Muscle layer of colon (tissue), 2 donors: ENCODE results near the gene RIMS4.

ENCODE experiments used
- H3K27ac ChIP-seq: one replicate; pipeline ENCODE4 v1.7.0; 2013; ENCODE audit warnings: low read depth, mild to moderate bottlenecking, low read length, moderate library complexity
- H3K27me3 ChIP-seq, 2 donors: one replicate each; pipeline ENCODE4 v1.7.0; 2013; ENCODE audit warnings: low read length in 2 of 2, mild to moderate bottlenecking in 2 of 2; ENCODE audit not compliant: insufficient read depth in 2 of 2, control insufficient read depth in 1 of 2
- H3K36me3 ChIP-seq: one replicate; pipeline ENCODE4 v1.7.0; 2013; ENCODE audit warnings: mild to moderate bottlenecking, low read length; ENCODE audit not compliant: insufficient read depth
- H3K4me1 ChIP-seq: one replicate; pipeline ENCODE4 v1.7.0; 2013; ENCODE audit warnings: mild to moderate bottlenecking, low read length; ENCODE audit not compliant: insufficient read depth
- H3K4me3 ChIP-seq, 2 donors: one replicate each; pipeline ENCODE4 v1.7.0; 2013; ENCODE audit warnings: low read length in 2 of 2, low read depth in 1 of 2, mild to moderate bottlenecking in 1 of 2, moderate library complexity in 1 of 2
- H3K9ac ChIP-seq: one replicate; pipeline ENCODE4 v1.7.0; 2013; ENCODE audit warnings: low read length
- H3K9me3 ChIP-seq: one replicate; pipeline ENCODE4 v1.7.0; 2013; ENCODE audit warnings: mild to moderate bottlenecking, low read length
- donor health status: abdominal sarcoma.
- donor health status: Adenocarcinoma of cecum.

Gene RIMS4

DNA sequence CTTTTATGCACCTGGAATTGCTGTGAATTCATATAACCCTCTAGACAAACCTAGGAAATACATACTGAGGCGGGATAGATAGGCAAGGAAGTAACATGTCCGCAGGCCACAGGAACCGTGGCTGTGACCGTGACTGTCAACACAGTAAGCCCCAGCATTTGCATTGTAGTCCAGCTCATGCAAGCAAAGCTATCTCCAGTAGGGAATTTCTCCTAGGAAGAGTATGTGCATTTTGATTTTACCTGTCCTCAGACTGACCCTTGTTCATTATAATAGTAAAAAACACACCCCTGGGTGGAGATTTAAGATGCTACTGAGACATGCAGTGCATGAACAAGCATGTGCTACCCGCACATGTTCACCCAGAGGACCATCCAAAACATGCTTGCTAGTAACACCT, 30.5 kb upstream of the RIMS4 start:
- Histone ChIP-seq H3K27ac (no peak overlapping the region), H3K4me3 (no peak overlapping the region), H3K27me3 (no peaks in the 10 kb centered on the region), H3K36me3 (no peaks in the 10 kb centered on the region), H3K9ac (no peak overlapping the region), H3K9me3 (no peaks in the 10 kb centered on the region), H3K4me1 (no peaks in the 10 kb centered on the region)

DNA sequence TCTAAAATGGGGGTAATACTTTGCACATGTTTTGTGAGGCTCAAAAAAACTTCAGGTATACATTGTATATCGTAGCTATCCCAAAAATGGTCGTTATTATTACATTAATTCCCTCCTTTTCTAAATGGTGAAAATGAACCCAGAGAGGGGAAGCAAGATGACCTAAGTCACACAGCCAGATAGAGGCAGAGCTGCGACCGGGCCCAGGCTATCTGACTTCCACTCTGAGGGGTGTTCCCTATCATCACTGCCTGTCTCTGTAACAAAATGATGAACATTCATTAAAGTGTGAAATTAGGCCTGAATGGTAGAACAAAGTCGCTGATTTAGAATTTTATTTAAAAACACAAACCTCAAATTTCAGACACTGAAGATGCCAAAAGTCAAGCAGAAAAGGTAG, 29.1 kb upstream of the RIMS4 start:
- no peaks in the 10 kb centered on the region for H3K9me3 ChIP-seq
- H3K4me1 ChIP-seq, result no peaks in the 10 kb centered on the region
- no peak overlapping the region for H3K9ac ChIP-seq
- no peak overlapping the region for H3K27ac ChIP-seq
- H3K36me3 ChIP-seq, result no peaks in the 10 kb centered on the region
- no peak overlapping the region for H3K4me3 ChIP-seq
- no peaks in the 10 kb centered on the region for H3K27me3 ChIP-seq

DNA sequence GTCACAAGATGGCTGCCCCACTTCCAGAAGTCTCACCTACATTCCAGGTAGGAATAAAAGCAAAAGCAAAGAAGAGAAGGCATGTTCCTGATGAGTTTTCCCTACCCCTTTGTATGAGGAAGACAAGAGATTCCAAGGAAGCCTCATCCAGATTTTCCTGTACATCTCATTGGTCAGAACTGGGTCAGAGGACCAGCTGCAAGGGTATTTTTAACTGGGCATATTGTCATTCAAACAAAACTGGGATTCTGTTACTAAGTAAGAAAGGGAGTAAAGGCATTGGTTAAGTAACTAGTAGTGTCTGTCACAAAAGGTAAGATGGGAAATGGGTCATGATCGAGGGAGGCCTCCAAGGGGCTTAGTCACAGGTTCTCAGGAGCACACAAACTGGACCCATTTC, 28.2 kb upstream of the RIMS4 start:
- no peaks in the 10 kb centered on the region for H3K9me3 ChIP-seq
- H3K4me1 ChIP-seq, result no peaks in the 10 kb centered on the region
- H3K9ac ChIP-seq, result no peak overlapping the region
- H3K27ac ChIP-seq, result no peak overlapping the region
- H3K4me3 ChIP-seq, result no peak overlapping the region
- H3K36me3 ChIP-seq, result no peaks in the 10 kb centered on the region
- no peaks in the 10 kb centered on the region for H3K27me3 ChIP-seq

DNA sequence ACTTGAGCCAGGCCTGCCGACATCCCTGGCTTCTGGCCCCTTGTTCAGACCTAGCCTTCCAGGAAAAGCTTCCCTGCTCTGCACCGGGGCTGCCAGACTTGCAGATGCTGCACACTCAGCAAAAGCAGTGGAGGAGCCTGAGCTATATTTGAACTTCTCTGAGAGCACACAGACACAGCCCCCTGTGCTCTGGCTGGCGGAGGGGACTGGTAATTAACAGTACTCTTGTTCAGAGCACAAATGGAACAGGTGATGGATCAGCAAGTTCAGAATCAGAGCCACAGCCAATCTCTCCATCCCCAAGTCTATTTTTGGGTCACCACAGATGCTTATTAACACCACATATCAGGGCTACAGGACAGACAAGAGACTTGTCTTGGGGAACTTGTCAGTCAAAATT, 27.6 kb upstream of the RIMS4 start:
- Histone ChIP-seq H3K36me3 (no peaks in the 10 kb centered on the region), H3K9me3 (no peaks in the 10 kb centered on the region), H3K27ac (no peak overlapping the region), H3K4me1 (no peaks in the 10 kb centered on the region), H3K9ac (no peak overlapping the region), H3K27me3 (no peaks in the 10 kb centered on the region), H3K4me3 (no peak overlapping the region)

DNA sequence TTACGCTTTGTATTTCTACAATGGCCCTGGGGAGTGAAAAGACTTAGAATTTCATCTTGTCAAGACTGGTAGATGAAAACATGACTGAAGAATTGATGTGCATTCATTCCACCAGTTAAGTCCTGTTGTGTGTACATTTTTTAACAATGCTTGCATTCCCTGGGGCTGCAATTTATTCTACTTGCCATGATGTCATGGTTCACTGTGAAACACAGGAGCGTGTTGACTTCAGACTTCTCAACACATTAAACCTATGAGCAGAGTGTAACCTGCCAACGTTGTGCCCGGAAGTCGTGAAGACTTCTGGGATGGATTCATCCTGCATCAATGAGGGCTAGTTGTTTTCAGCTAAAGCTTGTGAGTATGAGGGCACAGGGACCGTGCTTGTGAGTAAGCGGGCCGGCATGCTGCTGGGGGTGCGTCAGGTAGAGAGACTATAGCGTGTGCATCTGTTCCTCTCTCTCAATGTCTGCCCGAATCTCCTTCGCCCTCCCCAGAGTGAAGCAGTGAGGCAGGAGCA, 26.3 kb upstream of the RIMS4 start:
- Histone ChIP-seq H3K4me1 (no peaks in the 10 kb centered on the region), H3K27ac (no peak overlapping the region), H3K27me3 (no peaks in the 10 kb centered on the region), H3K36me3 (no peaks in the 10 kb centered on the region), H3K9ac (no peak overlapping the region), H3K4me3 (no peak overlapping the region), H3K9me3 (no peaks in the 10 kb centered on the region)

DNA sequence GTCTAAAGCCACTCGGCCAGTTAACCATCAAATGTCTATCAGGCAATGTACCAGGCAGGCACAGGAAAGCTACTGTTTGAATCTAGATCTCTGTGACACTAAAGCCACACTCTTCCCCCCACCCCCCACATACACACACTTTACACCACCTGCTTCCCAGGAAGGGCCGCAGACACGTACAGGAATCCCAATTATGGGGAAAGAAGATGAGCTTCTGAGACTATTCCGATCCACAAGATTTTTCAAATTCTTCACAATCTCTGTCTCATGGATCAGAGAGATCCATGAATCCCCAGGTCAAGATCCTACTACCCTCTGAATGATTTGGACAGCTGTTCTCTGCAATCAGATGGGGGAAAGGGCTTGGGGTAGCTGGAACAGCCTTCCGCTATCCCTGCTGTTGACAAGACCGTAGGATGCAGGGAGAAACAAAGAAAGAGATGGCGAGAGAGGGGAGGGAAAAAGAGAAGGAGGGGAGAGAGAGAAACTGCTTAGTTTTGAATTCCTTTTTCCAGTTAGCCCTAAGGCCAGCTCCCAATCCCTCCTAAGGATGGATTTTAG, 25.4 kb upstream of the RIMS4 start:
- no peak overlapping the region for H3K9ac ChIP-seq
- H3K36me3 ChIP-seq, result no peaks in the 10 kb centered on the region
- no peaks in the 10 kb centered on the region for H3K9me3 ChIP-seq
- no peaks in the 10 kb centered on the region for H3K4me1 ChIP-seq
- H3K4me3 ChIP-seq, result no peak overlapping the region
- H3K27me3 ChIP-seq, result no peaks in the 10 kb centered on the region
- no peak overlapping the region for H3K27ac ChIP-seq

DNA sequence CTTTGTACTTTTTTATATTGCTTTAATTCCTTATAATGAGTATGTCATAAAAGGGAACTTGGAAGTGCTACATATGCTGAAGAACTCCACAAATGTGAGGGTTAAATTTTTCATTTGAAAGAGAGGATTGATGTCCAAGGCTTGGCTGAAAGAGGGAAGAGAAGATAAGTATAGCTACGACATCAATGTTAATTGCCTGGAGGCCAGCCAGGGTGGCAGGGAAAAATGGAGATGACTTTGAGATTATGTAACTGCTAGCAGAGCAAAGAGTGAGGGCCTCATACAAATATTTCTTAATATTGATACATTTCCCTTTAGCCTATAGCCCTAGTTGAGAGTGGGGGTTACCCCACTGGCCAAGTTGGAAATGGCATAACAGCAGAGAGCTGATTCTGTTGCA, 24.8 kb upstream of the RIMS4 start:
- H3K9me3 ChIP-seq, result no peaks in the 10 kb centered on the region
- H3K27ac ChIP-seq, result no peak overlapping the region
- no peaks in the 10 kb centered on the region for H3K27me3 ChIP-seq
- no peaks in the 10 kb centered on the region for H3K36me3 ChIP-seq
- no peak overlapping the region for H3K4me3 ChIP-seq
- no peak overlapping the region for H3K9ac ChIP-seq
- H3K4me1 ChIP-seq, result no peaks in the 10 kb centered on the region

DNA sequence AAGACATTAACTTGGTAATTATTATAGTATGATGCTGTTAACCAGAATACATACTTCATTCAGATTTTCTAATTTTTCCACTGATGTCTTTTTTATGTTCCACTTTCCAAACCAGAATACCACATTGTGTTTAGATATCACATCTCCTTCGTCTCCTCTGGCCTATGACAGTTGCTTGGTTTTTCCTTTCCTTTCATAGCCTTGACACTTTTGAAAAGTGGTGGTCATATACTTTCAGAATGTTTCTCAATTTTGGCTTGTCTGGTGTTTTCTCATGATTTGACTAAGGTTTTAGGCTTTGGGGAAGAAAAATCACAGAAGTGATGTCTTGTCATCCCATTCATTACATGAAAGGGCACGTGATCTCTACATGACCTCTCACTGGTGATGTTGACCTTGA, 24.3 kb upstream of the RIMS4 start:
- H3K27ac ChIP-seq, result no peak overlapping the region
- no peaks in the 10 kb centered on the region for H3K27me3 ChIP-seq
- H3K4me1 ChIP-seq, result no peaks in the 10 kb centered on the region
- no peak overlapping the region for H3K4me3 ChIP-seq
- no peaks in the 10 kb centered on the region for H3K36me3 ChIP-seq
- H3K9me3 ChIP-seq, result no peaks in the 10 kb centered on the region
- no peak overlapping the region for H3K9ac ChIP-seq

DNA sequence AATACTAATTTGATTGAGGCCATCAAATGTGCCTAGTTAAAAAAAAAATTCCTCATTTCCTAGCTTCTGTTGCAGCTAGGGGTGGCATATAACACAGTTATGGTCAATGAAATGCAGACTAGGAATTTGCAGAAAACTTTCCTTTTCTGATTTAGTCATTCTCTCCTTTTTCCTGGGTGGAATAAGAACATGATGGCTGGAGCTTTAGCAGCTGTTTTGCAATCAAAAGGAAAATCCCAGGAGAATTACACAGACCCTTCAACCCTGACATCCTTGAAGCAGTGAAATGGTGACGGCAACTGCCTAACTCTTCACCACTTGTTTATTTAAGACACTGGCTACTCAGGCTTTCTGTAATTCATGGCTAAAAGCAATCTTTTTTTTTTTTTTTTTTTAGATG, 23.1 kb upstream of the RIMS4 start:
- H3K27me3 ChIP-seq, result no peaks in the 10 kb centered on the region

DNA sequence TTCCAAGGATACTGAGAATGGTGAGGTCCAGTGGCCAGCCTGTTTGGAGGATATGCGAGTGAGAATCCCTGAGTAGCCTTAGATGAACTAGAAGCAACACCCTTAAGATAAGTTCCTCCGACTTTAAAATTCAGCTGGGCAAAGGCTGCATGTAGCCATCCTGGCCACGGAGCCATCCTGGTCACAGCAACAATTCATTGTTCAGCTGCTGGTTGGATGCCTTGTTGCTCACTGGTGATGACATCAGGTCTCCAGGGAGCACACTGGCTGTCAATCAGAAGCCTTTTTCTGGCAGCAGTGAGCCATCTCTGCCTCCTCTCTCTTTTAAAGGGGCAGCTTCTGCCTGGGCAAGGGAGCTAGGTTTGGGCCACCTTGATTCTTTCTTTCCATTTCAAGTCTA, 22.4 kb upstream of the RIMS4 start:
- no peaks in the 10 kb centered on the region for H3K4me1 ChIP-seq
- H3K36me3 ChIP-seq, result no peaks in the 10 kb centered on the region
- H3K4me3 ChIP-seq, result no peak overlapping the region
- H3K9ac ChIP-seq, result no peak overlapping the region
- no peak overlapping the region for H3K27ac ChIP-seq
- no peaks in the 10 kb centered on the region for H3K9me3 ChIP-seq
- no peaks in the 10 kb centered on the region for H3K27me3 ChIP-seq

More for the DNA sequence above, 23.1 kb upstream of the RIMS4 start:
- no peaks in the 10 kb centered on the region for H3K36me3 ChIP-seq
- H3K4me1 ChIP-seq, result no peaks in the 10 kb centered on the region
- no peak overlapping the region for H3K9ac ChIP-seq
- no peak overlapping the region for H3K4me3 ChIP-seq
- no peaks in the 10 kb centered on the region for H3K9me3 ChIP-seq
- no peak overlapping the region for H3K27ac ChIP-seq

DNA sequence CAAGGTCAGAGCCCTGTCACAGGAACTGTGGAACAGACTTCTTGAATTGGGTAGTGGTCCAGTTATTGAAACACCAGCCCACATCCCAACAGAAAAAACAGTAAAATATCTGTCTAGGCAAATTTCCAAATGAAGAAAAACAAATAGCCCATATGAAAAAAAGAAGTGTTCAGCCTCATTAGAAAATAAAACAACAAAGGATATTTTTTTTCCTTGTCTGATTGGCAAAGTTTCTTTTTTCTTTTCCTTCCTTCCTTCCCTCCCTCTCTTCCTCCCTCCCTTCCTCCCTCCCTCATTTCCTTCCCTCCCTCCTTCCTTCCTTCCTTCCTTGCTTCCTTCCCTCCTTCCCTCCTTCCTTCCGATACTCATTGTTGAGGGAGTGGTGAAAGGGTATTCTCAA, 20.6 kb upstream of the RIMS4 start:
- H3K9ac ChIP-seq, result no peak overlapping the region
- H3K27ac ChIP-seq, result no peak overlapping the region
- H3K27me3 ChIP-seq, result no peaks in the 10 kb centered on the region
- no peaks in the 10 kb centered on the region for H3K36me3 ChIP-seq
- H3K4me1 ChIP-seq, result no peaks in the 10 kb centered on the region
- H3K4me3 ChIP-seq, result no peak overlapping the region
- no peaks in the 10 kb centered on the region for H3K9me3 ChIP-seq

DNA sequence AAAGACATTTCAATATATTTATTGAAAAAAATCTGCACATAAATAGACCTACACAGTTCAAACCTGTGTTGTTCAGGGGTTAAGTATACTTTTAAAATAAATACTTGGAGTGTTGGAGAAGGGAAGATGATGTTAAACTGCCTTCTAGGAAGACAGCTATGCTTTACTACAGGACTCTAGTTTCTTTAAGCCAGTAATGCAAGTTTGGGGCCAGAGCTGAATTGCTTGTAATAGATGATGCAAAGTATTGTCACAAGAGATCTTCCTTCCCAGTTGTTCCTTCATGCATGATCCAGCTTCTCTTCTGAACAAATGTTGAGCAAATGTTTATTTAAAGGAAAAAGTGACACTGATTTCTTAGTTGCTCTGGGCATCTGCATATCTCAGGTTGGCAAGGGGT, 20.2 kb upstream of the RIMS4 start:
- no peak overlapping the region for H3K27ac ChIP-seq
- no peaks in the 10 kb centered on the region for H3K4me1 ChIP-seq
- H3K9me3 ChIP-seq, result no peaks in the 10 kb centered on the region
- no peak overlapping the region for H3K9ac ChIP-seq
- H3K36me3 ChIP-seq, result no peaks in the 10 kb centered on the region
- H3K4me3 ChIP-seq, result no peak overlapping the region
- no peaks in the 10 kb centered on the region for H3K27me3 ChIP-seq
